Calu3 (cell line): ENCODE data around the gene ZNF358. TPM values are rescaled to one million over a fixed set of nuclear protein-coding genes. Genes with fewer than 3 reads are reported as not detected.

Experiments used
- BruUV-seq: library from RNA; stranded (reverse); fragments of 400-500 nt; replicated peaks from 2 replicates; lab custom pipeline; 2021; lab: Mats Ljungman, UMichigan
- CTCF ChIA-PET: fragments of 300-600 bp; sonication (Branson Sonifier 250); formaldehyde crosslinking; loops from one replicate; lab custom pipeline; 2022; ENCODE audit warnings: antibody characterized with exemption; lab: Charles Lee
- DNase-seq: peaks from one replicate; pipeline ENCODE4 v3.0.0; 2022
- H3K27ac Mint-ChIP-seq: one replicate; pipeline ENCODE4 v1.8.0; 2022; ENCODE audit warnings: mixed read lengths; ENCODE audit not compliant: unreplicated experiment
- H3K27me3 Mint-ChIP-seq: one replicate; pipeline ENCODE4 v1.8.0; 2022; ENCODE audit warnings: mixed read lengths; ENCODE audit not compliant: unreplicated experiment
- H3K36me3 Mint-ChIP-seq: one replicate; pipeline ENCODE4 v1.8.0; 2022; ENCODE audit warnings: mild to moderate bottlenecking, moderate library complexity, mixed read lengths; ENCODE audit not compliant: insufficient read depth, unreplicated experiment
- H3K4me1 Mint-ChIP-seq: one replicate; pipeline ENCODE4 v1.8.0; 2022; ENCODE audit warnings: mild to moderate bottlenecking, low read depth, mixed read lengths; ENCODE audit not compliant: unreplicated experiment
- H3K4me3 Mint-ChIP-seq: one replicate; pipeline ENCODE4 v1.8.0; 2022; ENCODE audit warnings: mild to moderate bottlenecking, low read depth, moderate library complexity, mixed read lengths; ENCODE audit not compliant: unreplicated experiment
- H3K9me3 Mint-ChIP-seq: one replicate; pipeline ENCODE4 v1.8.0; 2022; ENCODE audit warnings: low read depth, mixed read lengths; ENCODE audit not compliant: unreplicated experiment
- CTCF ChIP-seq: fragments of 200-600 bp; IDR thresholded peaks from one replicate; pipeline ENCODE4 v1.8.0; 2022; ENCODE audit warnings: antibody characterized with exemption; ENCODE audit not compliant: unreplicated experiment
- intact Hi-C: fragments of 100-400 bp; cut with micrococcal nuclease; formaldehyde crosslinking; loops from one replicate; pipeline ENCODE4 v1.10.0; 2022; ENCODE audit not compliant: unreplicated experiment
- total RNA-seq: library from RNA; stranded (reverse); gene quantifications from 2 replicates; pipeline ENCODE4 v1.2.3, GENCODE V29; 2022

ZNF358 gene
- total RNA-seq, 1 experiment from 2014 or later, result 23.8 TPM

- no peak for DNase-seq
- no TSS peak for BruUV-seq
These were observed 42.8 kb downstream of the ZNF358 start for GRCh38 chr19:7558667-7559066.

GRCh38 chr19:7559102-7559501 lies 43.2 kb downstream of the ZNF358 start:
- DNase-seq, result no peak
- Mint-ChIP-seq H3K27me3 (no peaks in the 10 kb centered on the region), H3K4me3 (no peak overlapping the region), H3K4me1 (no peaks in the 10 kb centered on the region), H3K27ac (no peak overlapping the region), H3K36me3 (peaks cover 16% of the 10 kb centered on the region), H3K9me3 (no peaks in the 10 kb centered on the region)
- no TSS peak for BruUV-seq
- TF ChIP-seq CTCF, result no peak
- intact Hi-C loops, result no loop called here
- CTCF ChIA-PET, result no interaction called here

More at GRCh38 chr19:7558667-7559066, 42.8 kb downstream of the ZNF358 start:
- Mint-ChIP-seq H3K4me3 (no peak overlapping the region), H3K36me3 (peaks cover 16% of the 10 kb centered on the region), H3K4me1 (no peaks in the 10 kb centered on the region), H3K9me3 (no peaks in the 10 kb centered on the region), H3K27ac (no peak overlapping the region), H3K27me3 (no peaks in the 10 kb centered on the region)
- TF ChIP-seq CTCF, result no peak
- CTCF ChIA-PET, result no interaction called here
- intact Hi-C loops, result no loop called here

GRCh38 chr19:7560255-7560654 lies 44.4 kb downstream of the ZNF358 start:
- Mint-ChIP-seq H3K4me3 (no peak overlapping the region), H3K36me3 (peaks cover 10% of the 10 kb centered on the region), H3K4me1 (no peaks in the 10 kb centered on the region), H3K27ac (no peak overlapping the region), H3K27me3 (no peaks in the 10 kb centered on the region), H3K9me3 (no peaks in the 10 kb centered on the region)
- TF ChIP-seq CTCF, result no peak
- CTCF ChIA-PET, result no interaction called here
- no peak for DNase-seq
- BruUV-seq, result no TSS peak
- intact Hi-C loops, result no loop called here

- H3K4me3 Mint-ChIP-seq, result no peak overlapping the region
- intact Hi-C loops, result no loop called here
- H3K4me1 Mint-ChIP-seq, result no peaks in the 10 kb centered on the region
- DNase-seq, result no peak
- CTCF ChIA-PET, result interaction anchor here (0.6 kb wide), 1 partner anchor 409 kb away, joined by 3 read pairs; no protein-coding TSS in a partner anchor
- H3K27me3 Mint-ChIP-seq, result no peaks in the 10 kb centered on the region
- H3K9me3 Mint-ChIP-seq, result no peaks in the 10 kb centered on the region
- peaks cover 5% of the 10 kb centered on the region for H3K36me3 Mint-ChIP-seq
- no peak for TF ChIP-seq CTCF
- H3K27ac Mint-ChIP-seq, result no peak overlapping the region
- no TSS peak for BruUV-seq
These were observed 45.4 kb downstream of the ZNF358 start for GRCh38 chr19:7561325-7561724.
